Liver (tissue), 3 donors: ENCODE results near the gene CREM.

ENCODE experiments used
- CTCF ChIP-seq: fragments of 150-350 bp; IDR thresholded peaks from 2 replicates; pipeline ENCODE4 v1.5.1; 2017; ENCODE audit warnings: improper control_type of control experiment, low read depth, low read length; ENCODE audit not compliant: missing input control
- GABPA ChIP-seq, 2 donors: IDR thresholded peaks in 1 of 2; conservative IDR thresholded peaks in 1 of 2; 2 replicates each; pipeline ENCODE4 v1.6.1; 2016; ENCODE audit warnings: antibody characterized with exemption in 2 of 2, mild to moderate bottlenecking in 1 of 2, moderate library complexity in 1 of 2
- HNF4A ChIP-seq, 2 donors: conservative IDR thresholded peaks; 2 replicates each; pipeline ENCODE4 v1.6.1; 2016; ENCODE audit warnings: antibody characterized with exemption in 2 of 2, mild to moderate bottlenecking in 2 of 2
- JUND ChIP-seq, 2 donors: IDR thresholded peaks; 2 replicates each; pipeline ENCODE4 v1.6.1; 2016; ENCODE audit warnings: antibody characterized with exemption in 2 of 2
- MAX ChIP-seq: IDR thresholded peaks from 2 replicates; pipeline ENCODE4 v1.6.1; 2016; ENCODE audit warnings: antibody characterized with exemption
- REST ChIP-seq: IDR thresholded peaks from 2 replicates; pipeline ENCODE4 v1.6.1; 2016; ENCODE audit warnings: antibody characterized with exemption, mild to moderate bottlenecking
- SP1 ChIP-seq: IDR thresholded peaks from 2 replicates; pipeline ENCODE4 v1.6.1; 2018; ENCODE audit warnings: antibody characterized with exemption, mild to moderate bottlenecking
- YY1 ChIP-seq: IDR thresholded peaks from 2 replicates; pipeline ENCODE4 v1.6.1; 2016; ENCODE audit warnings: antibody characterized with exemption, mild to moderate bottlenecking
- ZBTB33 ChIP-seq: IDR thresholded peaks from 2 replicates; pipeline ENCODE4 v1.6.1; 2016; ENCODE audit warnings: antibody characterized with exemption
- donor health status: healthy.
- donor health status: healthy.

- no peak for TF ChIP-seq JUND (IDR thresholded peaks at IDR 0.05)
- TF ChIP-seq CTCF: no peak
- no peak for TF ChIP-seq YY1
- TF ChIP-seq GABPA (IDR thresholded peaks at IDR 0.05 in 1 of 2, conservative IDR thresholded peaks at IDR 0.05 in 1 of 2): no peak
- TF ChIP-seq ZBTB33: no peak
- TF ChIP-seq REST: no peak
- TF ChIP-seq SP1: no peak
- TF ChIP-seq MAX: no peak
- no peak for TF ChIP-seq HNF4A (conservative IDR thresholded peaks at IDR 0.05)
Observed at GRCh38 chr10:35194471-35194870, 67.8 kb downstream of the CREM start.
